ENCODE measurements around the gene RNPEP.
"Not testable (repeated sequence)": the region's sequence is repeated elsewhere in the genome, so short reads cannot be mapped to it uniquely, and the experiment has no call there.

The RNPEP gene, protein sequence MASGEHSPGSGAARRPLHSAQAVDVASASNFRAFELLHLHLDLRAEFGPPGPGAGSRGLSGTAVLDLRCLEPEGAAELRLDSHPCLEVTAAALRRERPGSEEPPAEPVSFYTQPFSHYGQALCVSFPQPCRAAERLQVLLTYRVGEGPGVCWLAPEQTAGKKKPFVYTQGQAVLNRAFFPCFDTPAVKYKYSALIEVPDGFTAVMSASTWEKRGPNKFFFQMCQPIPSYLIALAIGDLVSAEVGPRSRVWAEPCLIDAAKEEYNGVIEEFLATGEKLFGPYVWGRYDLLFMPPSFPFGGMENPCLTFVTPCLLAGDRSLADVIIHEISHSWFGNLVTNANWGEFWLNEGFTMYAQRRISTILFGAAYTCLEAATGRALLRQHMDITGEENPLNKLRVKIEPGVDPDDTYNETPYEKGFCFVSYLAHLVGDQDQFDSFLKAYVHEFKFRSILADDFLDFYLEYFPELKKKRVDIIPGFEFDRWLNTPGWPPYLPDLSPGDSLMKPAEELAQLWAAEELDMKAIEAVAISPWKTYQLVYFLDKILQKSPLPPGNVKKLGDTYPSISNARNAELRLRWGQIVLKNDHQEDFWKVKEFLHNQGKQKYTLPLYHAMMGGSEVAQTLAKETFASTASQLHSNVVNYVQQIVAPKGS

DNA sequence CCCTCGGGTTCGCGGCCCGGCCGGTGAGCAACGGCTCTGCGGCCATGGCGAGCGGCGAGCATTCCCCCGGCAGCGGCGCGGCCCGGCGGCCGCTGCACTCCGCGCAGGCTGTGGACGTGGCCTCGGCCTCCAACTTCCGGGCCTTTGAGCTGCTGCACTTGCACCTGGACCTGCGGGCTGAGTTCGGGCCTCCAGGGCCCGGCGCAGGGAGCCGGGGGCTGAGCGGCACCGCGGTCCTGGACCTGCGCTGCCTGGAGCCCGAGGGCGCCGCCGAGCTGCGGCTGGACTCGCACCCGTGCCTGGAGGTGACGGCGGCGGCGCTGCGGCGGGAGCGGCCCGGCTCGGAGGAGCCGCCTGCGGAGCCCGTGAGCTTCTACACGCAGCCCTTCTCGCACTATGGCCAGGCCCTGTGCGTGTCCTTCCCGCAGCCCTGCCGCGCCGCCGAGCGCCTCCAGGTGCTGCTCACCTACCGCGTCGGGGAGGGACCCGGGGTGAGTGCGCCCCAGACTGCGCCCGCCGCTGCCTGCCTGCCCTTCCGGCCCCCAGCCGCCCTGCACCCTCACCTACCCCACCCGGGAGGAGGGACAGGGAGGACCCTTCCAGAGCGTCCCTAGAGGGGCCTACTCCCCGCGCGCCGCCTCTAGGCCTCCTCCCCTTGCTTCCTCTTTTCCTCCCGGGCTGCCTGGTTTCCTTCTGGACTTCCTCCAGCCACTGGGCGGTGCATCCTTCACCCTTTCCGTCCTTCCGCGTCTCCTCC, at the start of gene RNPEP:
RNPEP (plus strand) TSS at position 26 of the 757 bp plus-strand sequence; CDS start at position 45, 19 bp downstream.
- Histone ChIP-seq H3K4me3 (peak within 1 kb of the TSS; percentile 92), H3K27ac (peak within 1 kb of the TSS; percentile 93), H3K9me3 (no peaks in the 10 kb centered on the region), H3K4me2 (peak within 1 kb of the TSS; percentile 94), H3K4me1 (peaks cover 45% of the 10 kb centered on the region), H4K20me1 (peaks cover 43% of the 10 kb centered on the region), H3K9ac (peak within 1 kb of the TSS; percentile 93), H3K36me3 (peaks cover 10% of the 10 kb centered on the region; the same call in 1 of the 2 replicates), H3K27me3 (no peaks in the 10 kb centered on the region)
- TF ChIP-seq Cebpa-rat (IDR thresholded peaks at IDR 0.05): no peak

DNA sequence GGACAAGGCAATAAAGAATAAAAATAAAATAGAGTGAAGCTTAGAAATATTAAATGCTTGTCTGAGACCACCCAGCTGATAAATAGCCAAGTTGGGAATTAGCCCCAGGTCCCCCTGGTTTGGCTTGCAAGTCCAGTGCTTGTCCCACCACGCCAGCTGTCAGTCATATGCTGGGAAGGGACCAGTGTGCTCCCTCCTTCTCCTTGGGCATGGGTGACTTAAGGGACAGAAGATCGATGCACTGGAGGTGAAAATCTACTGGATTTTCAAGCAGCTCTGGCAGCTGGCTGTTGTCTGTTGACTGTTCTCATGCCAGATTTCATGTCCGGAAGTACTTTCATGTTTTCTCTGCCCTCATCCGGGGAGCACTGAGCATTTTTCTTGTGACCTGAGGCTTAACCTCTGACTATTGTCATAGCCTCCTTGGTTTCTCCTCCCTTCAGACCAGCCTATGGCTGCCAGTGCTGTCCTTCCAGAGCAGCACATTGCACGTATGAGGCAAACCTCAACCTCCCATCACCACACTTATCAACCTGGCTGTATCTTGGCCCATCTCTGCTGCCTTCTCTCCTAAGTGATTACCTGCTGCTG, 48.5 kb upstream of the RNPEP start:
- no peaks in the 10 kb centered on the region for H3K27me3 ChIP-seq
- no peak overlapping the region for H3K9ac ChIP-seq
- no peak overlapping the region for H3K27ac ChIP-seq
- H3K4me3 ChIP-seq: no peak overlapping the region
- no peaks in the 10 kb centered on the region for H3K36me3 ChIP-seq
- peaks cover 8% of the 10 kb centered on the region for H3K4me1 ChIP-seq
- no peaks in the 10 kb centered on the region for H3K9me3 ChIP-seq
- no peak for TF ChIP-seq Cebpa-rat (IDR thresholded peaks at IDR 0.05)
- H3K4me2 ChIP-seq: peak overlapping the region; percentile 49
- H4K20me1 ChIP-seq: no peaks in the 10 kb centered on the region

DNA sequence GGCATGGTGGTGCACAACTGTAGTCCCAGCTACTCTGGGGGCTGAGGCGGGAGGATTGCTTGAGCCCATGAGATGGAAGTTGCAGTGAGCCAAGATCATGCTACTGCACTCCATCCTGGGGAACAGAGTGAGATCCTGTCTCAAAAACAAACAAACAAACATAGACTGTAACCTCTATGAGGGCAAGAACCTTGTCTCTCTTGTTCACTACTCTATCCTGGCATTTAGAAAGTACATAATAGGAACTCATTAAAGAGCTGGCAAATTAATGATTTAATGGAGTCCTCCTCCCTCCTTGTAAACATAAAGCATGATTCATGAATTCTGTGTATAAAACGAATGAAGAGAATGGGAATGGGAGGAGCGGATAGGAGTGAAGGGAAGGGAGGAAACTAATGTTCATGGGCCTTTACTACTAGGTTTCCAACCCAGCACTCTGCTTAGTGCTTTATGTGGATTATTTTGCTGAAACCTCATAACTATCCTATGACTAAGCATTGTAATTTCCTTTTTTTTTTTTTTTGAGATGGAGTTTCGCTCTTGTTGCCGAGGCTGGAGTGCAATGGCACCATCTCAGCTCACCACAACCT, 44.7 kb upstream of the RNPEP start:
- peaks cover 8% of the 10 kb centered on the region for H3K4me1 ChIP-seq
- TF ChIP-seq Cebpa-rat (IDR thresholded peaks at IDR 0.05): no peak
- H3K27me3 ChIP-seq: no peaks in the 10 kb centered on the region
- H3K27ac ChIP-seq: no peak overlapping the region
- no peak overlapping the region for H3K4me2 ChIP-seq
- no peak overlapping the region for H3K9ac ChIP-seq
- no peaks in the 10 kb centered on the region for H4K20me1 ChIP-seq
- H3K4me3 ChIP-seq: no peak overlapping the region
- H3K9me3 ChIP-seq: no peaks in the 10 kb centered on the region
- no peaks in the 10 kb centered on the region for H3K36me3 ChIP-seq

DNA sequence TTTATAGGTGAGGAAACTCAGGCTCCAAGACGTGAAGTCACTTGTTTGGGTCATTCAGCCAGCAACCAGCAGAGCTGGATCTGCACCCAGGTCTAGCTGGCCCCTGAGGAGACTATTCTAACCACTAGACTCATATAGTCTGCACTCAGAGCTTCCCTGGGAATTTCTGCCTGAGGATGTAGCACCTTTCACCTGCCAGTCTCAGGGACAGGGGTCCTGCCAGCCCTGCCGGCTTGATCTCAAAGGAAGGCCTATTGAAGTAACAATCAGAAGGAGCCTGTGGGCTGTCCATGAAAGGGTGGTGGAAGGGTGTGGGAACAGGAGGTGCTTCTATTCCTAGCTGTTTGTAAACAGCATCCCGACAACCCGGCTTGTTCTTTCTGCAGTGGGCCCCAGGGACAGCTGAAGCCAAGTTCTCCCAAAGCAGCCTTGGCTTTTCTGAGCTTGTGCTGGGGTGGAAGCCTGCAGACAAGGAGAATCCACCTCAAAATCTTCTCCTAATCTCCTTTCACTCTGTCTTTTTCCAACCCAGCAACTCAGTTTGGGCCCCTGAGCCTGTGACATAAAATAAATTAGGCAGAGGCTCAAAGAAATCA, 43.9 kb upstream of the RNPEP start:
- Histone ChIP-seq H4K20me1 (no peaks in the 10 kb centered on the region), H3K4me2 (no peak overlapping the region), H3K9me3 (no peaks in the 10 kb centered on the region), H3K36me3 (no peaks in the 10 kb centered on the region), H3K9ac (no peak overlapping the region), H3K4me3 (no peak overlapping the region), H3K27me3 (no peaks in the 10 kb centered on the region), H3K27ac (no peak overlapping the region), H3K4me1 (peaks cover 8% of the 10 kb centered on the region)
- no peak for TF ChIP-seq Cebpa-rat (IDR thresholded peaks at IDR 0.05)

DNA sequence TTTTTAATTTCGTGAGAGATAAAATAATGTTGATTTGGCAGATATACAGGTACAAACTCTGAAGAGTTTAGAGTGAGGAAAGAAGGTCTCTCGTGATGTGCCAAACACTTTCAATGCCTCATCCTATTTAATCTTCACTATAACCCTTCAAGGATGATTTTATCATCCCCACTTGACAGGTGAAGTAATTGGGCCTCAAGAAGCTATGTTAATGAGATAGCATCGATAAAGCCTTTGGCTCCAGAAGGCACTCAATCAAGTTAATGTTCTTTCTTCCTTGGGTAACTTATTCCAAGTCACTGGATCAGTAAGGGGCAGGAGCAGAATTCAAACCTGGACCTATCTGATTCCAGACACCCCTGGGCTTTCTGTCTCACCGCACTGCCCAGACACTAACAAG, 43.3 kb upstream of the RNPEP start:
- Histone ChIP-seq H3K27me3 (peaks cover 2% of the 10 kb centered on the region), H3K9me3 (no peaks in the 10 kb centered on the region), H3K36me3 (no peaks in the 10 kb centered on the region), H3K4me1 (peaks cover 3% of the 10 kb centered on the region), H3K27ac (no peak overlapping the region), H3K9ac (no peak overlapping the region), H3K4me2 (no peak overlapping the region), H3K4me3 (no peak overlapping the region), H4K20me1 (no peaks in the 10 kb centered on the region)
- TF ChIP-seq Cebpa-rat (IDR thresholded peaks at IDR 0.05): no peak

DNA sequence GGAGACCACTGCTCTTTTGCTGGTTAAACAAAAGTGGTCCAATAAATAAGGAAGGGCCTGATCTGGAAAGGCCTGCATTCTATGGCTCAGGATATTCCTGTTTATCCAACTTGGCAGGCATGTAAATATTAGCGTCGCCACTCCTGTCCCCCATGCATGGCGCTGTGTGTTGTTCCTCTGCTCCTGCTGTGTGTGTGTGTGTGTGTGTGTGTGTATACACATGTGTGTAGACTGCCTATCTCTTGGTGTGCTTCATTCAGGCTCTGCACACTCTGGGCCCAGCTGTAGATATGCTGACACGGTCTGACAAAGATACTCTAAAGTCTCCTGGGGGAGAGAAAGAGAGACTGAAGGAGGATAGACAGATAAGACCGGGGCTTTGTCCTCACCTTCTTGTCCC, 42.9 kb upstream of the RNPEP start:
- Histone ChIP-seq H3K4me1 (no peaks in the 10 kb centered on the region), H3K36me3 (no peaks in the 10 kb centered on the region), H4K20me1 (no peaks in the 10 kb centered on the region), H3K4me3 (no peak overlapping the region), H3K27me3 (peaks cover 6% of the 10 kb centered on the region), H3K9me3 (no peaks in the 10 kb centered on the region), H3K4me2 (no peak overlapping the region), H3K27ac (no peak overlapping the region), H3K9ac (no peak overlapping the region)
- no peak for TF ChIP-seq Cebpa-rat (IDR thresholded peaks at IDR 0.05)

DNA sequence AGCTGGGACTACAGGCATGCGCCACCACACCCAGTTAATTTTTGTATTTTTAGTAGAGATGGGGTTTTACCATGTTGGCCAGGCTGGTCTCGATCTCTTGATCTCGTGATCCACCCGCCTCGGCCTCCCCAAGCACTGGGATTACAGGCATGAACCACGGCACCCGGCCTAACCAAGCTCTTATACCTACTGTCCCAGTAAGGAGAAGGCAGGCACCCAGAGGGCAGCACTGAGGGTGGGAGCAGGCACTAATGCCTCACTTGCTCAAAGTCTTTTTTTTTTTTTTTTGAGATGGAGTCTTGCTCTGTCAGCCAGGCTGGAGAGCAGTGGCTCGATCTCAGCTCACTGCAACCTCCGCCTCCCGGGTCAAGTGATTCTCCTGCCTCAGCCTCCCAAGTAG, 42.1 kb upstream of the RNPEP start:
- not testable (repeated sequence) for H3K36me3 ChIP-seq, H3K4me3 ChIP-seq, H3K27ac ChIP-seq

DNA sequence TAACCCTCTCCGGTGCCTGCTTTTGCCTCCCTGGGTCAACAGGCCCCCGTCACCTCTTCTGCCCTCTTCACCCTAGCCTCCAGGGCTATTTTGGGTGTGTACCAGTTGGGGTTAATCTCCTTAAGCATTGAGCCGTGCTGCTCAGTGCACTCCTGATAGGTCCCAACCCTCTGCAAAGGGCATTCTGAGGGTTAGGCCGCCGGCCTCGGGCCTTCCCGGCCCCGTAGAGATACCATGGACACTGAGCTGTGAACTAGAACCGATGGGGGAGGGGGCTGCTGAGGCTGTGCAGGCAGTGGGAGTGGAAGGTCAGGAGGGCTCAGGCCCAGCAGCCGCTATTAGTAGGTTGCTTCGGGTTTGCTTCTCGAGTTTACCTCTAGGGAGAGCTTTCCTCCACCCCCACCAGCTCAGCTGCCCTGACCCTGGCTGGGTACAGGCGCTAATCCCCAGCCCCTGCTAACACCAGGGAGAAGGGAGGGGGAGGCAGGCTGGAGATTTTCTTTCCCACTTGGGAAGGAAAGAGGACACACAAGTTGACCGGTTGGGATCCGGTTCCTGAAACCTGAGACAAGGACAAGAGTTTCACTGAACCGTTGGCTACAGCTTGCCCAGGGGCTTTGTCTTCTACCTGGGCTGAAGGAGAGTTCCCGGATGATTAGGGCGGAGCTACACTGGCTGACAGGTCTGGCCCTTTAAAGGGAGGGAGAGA, 40.9 kb upstream of the RNPEP start:
- peaks cover 26% of the 10 kb centered on the region for H3K27me3 ChIP-seq
- TF ChIP-seq Cebpa-rat (IDR thresholded peaks at IDR 0.05): no peak
- H3K27ac ChIP-seq: no peak overlapping the region
- H3K36me3 ChIP-seq: no peaks in the 10 kb centered on the region
- no peaks in the 10 kb centered on the region for H4K20me1 ChIP-seq
- no peaks in the 10 kb centered on the region for H3K9me3 ChIP-seq
- no peak overlapping the region for H3K9ac ChIP-seq
- no peak overlapping the region for H3K4me3 ChIP-seq
- H3K4me2 ChIP-seq: no peak overlapping the region
- H3K4me1 ChIP-seq: peaks cover 5% of the 10 kb centered on the region

More for the DNA sequence above, 42.1 kb upstream of the RNPEP start:
- H3K27me3 ChIP-seq: peaks cover 14% of the 10 kb centered on the region
- not testable (repeated sequence) for H3K4me2 ChIP-seq, H3K9ac ChIP-seq, H3K4me1 ChIP-seq, H4K20me1 ChIP-seq, H3K9me3 ChIP-seq

DNA sequence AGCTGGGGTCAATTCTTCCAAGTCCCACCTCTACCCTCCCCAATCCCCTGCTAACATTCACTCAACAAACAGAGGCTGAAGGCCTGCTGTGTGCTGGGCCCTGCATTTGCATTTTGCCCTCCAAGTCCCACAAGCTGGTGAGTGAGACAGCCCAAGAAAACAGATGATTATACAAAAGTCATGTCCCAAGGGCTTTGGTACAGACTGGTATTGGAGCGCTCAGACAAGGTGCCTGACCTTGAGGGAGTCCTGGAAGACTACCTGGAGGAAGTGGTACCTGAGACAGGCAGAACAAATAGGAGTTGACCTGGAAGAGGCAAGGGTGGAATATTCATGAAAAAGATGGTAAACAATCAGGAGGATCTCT, 40.3 kb upstream of the RNPEP start:
- Histone ChIP-seq H4K20me1 (no peaks in the 10 kb centered on the region), H3K4me2 (no peak overlapping the region), H3K4me3 (no peak overlapping the region), H3K27me3 (peaks cover 32% of the 10 kb centered on the region), H3K4me1 (peaks cover 5% of the 10 kb centered on the region), H3K36me3 (no peaks in the 10 kb centered on the region), H3K9ac (no peak overlapping the region), H3K27ac (no peak overlapping the region), H3K9me3 (no peaks in the 10 kb centered on the region)
- no peak for TF ChIP-seq Cebpa-rat (IDR thresholded peaks at IDR 0.05)

All from BLaER1 (cell line).